NCI-H82 treated with DMSO at 0.1 percent for 48 hours (cell line): ENCODE results near the gene POLN.

Experiments
- DNase-seq: peaks from one replicate; lab custom pipeline; 2025; ENCODE audit not compliant: unreplicated experiment; lab: John Stamatoyannopoulos, UW

POLN gene

DNA sequence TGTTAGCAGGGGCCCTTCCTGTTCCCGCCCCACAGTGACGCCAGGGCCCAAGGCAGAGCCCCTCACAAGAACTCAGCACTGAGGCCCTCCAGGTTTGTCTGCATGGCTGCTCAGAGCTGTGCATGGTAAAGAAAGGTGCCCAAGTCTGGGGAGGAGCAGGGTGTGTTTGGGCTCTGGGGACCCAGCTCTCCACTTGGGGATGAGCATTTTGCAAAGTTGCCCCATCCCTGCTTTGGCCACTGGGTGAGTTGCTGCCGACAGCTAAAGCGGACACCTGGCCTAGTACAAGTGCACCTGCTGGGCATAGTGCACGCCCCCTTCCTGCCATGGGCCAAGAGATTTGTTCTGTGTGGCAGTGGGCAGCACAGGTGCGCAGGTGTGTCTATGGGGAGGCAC lies 22.0 kb upstream of the POLN start:
- no peak for DNase-seq

DNA sequence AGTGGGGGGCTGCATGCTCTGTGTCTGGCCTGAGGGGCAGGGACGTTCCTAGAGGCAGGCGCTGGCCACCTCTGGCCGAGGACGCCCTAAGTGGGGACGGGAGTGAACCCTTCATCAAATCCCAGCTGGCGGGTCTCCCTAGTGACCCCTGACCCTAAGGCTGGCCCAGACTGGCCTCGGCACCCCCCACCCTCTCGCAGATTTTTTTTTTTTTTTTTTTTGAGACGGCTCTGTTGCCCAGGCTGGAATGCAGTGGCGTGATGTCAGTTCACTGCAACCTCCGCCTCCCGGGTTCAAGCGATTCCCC lies 21.0 kb upstream of the POLN start:
- no peak for DNase-seq

DNA sequence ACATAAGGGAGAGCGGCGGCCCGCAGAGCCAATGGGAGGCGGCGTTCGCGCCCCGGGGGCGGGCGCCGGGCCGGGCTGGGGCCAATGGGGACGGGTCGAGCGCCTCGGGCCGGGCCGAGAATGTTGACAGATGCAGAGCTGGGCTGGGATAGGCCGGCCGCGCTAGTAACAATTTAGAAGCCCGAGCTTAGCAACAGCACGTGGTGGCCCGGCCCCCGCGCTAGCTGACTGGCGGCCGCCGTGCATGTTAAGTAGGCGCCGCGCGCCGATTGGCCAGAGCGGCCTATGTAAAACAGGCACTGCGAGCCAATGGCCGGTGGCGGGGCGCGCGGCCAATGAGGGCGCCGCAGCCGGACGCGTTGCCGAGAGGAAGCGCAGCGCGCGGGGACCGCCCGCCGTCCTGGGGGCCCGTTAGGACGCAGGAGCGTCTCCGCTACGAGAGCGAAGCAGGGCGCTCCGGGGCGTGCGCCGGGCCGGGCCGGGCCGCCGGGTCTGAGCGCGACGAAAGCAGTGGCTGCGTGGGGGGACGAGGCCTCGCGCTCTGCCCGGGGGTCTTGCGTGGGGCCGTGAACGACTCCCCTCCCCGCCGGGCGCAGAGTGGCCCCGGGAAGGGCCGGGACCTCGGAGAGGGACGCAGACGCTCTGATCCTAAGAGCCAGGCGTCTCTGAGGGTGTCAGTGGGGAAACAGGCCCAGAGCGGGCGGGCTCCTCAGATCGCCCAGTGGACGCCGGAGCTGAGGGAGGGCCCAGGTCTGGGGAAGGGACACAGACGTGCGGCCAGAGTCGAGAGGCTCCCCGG lies 20.4 kb upstream of the POLN start:
- DNase-seq: peak; percentile 86

DNA sequence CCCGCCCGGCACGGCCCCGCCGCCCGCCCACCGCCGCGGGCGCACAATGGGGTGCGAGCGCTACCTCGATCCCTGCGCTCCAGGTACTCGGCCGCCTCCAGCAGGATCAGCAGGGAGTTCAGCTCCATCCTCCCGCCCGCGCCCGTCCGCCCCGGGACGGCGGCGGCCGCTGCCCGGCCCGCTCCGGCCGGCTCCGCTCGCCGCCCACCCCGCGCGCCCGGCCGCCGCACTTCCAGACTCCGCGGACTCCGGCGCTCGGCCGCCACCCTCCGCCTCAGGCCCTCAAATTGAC lies 19.9 kb upstream of the POLN start, which contains the start of gene MXD4:
Gene MXD4 (minus strand): TSS at position 257 of the 292 bp plus-strand sequence. CDS start 129 bp downstream, at position 128.
- DNase-seq: no peak

DNA sequence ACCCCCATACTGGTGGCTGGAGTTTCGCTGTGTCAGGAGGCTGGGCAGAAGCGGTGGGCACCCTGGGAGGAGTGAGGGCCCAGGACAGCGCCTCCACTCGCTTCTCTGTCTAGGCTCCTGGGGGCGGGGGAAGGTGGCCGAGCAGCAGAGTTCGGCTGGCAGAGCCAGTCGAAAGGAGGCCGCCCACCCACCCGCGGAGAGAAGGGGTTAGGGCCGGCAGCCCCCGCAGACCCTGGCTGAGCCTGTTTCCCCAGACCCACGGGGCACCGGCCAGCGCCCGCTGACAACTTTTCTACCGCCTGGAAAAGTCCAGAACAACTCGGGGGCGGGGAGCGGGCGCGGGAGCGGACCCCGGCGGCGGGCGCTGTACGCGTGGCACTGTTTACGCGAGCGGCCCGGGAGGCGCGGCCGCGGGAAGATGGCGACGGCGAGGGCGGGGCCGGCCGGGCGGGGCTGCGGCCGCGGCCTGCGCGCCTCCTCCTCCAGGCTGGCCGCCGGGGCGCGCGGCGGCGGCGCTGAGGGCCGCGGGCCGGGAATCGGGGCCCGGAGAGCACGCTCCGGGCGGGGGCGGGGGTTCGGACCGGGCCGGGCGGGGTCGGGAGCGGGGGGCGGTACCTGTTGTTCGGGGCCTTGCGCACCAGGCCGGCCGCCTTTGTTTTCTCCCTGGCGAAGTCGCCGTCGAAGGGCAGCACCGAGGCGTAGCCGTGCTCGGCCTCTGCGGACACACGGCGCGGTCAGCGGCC lies 19.4 kb upstream of the POLN start:
- DNase-seq: no peak

DNA sequence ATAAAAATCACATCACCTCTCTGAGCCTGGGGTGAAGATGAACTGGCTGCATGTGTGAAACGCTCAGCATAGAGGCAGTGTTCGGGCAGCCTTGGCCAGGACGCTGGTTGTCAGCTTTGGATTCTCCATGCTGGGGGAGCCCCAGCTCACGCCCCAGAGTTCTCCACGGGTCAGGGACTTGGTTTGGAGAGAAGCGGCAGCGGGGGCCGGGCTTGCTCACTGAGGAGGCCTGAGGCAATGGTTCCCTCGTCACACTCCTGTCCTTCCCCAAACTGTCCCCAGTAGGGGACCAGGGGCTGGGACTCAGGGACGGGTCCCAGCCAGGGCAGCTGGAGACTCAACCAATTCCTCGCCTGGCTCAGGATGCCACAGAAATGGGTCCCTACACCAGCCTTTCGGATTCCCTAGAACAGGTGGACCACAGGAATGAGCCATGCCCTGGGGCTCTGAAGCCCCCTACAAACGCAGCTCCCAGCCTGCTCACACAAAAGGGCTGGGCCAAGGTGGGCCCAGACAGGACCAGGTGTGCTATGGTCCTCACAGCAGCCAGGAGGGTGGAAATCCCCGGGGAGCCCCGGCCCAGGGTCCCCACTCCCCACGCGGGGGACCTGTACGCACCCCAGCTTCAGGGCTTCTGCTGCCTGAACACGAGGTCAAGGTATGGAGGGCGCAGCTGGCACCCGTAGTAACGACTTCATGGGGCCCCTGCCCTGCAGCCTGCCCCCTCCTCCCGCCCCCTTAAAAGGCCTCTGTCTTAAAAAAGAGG lies 18.6 kb upstream of the POLN start:
- no peak for DNase-seq

DNA sequence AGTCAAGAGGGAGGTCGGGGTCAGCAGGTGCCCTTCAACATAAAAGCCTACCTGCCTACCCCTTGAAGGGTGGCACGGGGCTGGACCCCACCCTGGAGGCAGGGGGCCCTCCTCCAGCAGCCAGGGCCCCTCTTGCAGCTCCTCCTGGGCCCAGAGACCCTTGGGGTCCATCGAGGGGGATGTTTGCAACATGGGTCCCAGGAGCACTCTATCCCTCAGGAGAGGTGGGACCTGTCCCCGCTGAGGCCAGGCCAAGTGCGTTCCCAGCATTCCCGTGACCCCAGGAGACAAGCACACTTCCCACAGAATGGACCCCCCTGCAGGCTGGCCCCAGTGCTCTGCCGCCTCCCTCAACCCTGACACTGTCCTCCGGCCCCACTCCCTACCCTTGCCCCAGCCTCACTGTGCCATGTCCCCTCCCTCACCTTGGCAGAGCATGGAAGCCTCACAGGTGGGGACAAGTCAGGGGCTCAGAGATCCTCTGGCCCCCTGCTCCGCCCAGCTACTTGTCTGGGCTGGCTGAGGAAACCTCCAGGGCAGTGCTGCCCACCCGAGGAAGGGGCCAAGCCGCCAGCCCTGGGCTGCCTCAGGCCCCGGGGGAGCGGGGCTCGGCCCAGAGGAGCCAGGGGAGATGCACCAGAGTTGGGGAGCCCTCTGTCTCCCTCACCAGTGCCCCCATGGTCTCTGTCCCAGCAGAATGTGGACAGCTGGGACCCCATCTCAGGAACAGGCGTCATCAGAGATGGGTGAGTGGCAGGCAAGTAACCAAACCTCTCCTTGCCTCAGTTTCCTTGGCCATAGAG lies 17.8 kb upstream of the POLN start:
- DNase-seq: no peak

DNA sequence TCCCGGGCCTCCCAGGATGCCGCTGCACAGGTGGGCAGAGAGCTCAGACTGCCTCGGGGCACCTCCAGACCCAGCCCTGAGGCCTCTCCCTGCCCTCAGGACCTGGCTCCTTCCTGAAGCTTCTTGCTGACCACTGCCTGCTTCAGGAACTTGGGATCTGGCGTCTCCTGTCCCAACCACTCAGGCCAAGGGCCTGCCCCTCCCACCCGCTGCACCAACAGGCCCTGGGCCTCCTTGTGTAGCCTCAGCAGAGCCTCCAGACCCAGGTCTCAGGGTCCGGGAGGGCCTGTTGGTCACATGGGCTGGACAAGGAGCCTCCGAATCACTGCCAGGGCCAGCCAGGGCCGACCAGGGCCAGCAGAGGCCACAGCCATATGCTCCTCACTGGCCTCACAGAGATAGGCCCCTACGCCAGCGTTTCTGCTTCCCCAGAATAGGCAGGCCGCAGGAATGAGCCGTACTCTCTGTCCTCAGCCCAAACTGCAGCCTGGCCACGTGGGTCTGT lies 17.2 kb upstream of the POLN start:
- no peak for DNase-seq

DNA sequence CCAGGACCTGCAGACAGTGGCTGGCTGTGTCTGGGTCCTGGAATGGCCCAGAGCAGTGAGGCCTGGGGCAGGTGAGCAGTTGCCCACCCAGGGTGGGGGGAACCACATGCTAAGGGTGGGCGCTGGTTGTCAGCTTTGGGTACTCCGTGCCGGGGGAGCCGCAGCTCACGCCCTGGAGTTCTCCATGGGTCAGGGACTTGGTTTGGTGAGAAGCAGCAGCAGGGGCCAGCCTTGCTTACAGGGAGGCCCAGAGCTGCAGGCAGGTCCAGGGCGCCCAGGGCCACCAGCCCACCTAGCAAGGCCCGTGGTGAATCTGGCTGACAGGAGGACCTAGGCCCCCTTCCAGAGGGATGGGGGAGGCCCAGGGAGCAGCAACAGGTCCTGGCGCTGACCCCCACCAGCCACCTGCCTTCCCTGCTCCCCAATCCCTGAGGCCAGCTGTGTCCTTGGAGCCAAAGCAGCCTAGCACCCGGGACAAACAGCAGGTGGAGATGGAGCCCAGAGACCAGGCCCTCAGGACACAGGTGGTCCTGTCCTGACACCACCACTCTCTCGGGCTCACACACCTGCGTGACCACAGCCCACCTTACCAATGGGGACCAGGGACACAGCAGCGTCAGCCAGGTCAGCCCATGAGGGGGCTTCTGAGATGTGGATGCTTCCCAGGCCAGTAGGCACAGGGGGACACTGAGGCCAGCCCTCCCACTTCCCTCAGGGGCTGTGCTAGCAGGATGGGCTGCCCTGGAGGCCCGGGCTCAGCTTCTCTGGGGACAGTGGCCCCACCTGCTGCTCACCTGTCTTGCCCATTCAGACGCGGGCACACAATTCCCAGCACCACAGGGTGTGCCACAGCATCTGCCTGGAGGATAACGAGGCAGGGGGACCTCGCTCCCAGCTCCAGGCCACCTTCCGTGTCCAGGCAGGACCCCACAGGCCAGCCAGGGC lies 16.4 kb upstream of the POLN start:
- no peak for DNase-seq

DNA sequence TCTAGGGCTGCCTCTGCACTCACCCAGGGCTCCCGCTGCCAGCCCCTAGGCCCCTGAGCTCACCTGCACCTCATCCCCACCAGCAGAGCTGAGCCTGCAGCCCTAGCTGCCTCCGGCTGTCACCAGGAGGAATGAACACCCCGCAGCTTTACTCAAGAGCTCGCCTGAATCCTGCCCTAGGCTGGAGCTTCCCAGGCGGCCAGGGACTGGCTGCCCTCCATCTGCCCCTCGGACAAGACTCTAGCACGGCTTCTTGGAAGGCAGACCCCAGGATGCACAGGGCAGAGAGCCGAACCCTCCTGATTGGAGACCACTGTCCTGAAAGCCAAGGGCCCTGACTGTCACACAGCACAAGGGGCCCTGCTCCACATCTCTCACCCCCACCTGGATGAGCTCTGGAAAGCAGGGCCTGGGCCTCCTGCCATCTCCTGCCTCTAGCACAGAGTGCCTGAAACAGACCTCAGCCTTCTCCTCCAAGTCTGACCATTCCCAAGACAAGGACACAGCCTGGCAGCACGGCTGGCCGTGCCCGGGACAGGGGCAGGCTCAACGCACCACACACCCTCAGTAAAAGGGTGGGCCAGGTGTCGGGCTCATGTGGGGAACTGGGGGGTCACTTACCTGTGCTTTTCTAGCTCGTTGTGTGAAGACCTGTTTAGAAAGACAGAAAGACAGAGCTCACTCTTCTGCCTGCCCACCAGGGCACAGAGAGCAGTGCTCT lies 15.6 kb upstream of the POLN start:
- no peak for DNase-seq

DNA sequence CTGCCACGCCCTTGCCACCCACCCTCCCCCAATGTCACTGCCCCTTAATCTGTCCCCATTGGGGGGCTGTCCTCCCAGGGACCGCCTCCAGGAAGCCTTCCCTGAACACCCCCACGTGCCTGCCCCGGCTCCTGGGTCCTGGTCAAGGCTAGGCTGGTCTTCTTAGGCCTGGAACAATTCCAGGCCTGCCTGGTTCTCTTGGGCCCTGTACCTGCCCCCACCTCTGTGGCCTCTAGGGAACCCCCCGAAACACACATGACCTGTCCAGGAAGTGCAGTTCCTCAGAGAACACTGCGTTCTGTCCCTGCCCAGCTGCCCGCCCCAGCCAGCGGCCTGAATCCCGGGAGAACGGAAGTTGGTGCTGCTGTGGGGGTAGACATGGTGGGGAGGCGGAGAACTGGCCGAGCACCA lies 14.9 kb upstream of the POLN start:
- no peak for DNase-seq

DNA sequence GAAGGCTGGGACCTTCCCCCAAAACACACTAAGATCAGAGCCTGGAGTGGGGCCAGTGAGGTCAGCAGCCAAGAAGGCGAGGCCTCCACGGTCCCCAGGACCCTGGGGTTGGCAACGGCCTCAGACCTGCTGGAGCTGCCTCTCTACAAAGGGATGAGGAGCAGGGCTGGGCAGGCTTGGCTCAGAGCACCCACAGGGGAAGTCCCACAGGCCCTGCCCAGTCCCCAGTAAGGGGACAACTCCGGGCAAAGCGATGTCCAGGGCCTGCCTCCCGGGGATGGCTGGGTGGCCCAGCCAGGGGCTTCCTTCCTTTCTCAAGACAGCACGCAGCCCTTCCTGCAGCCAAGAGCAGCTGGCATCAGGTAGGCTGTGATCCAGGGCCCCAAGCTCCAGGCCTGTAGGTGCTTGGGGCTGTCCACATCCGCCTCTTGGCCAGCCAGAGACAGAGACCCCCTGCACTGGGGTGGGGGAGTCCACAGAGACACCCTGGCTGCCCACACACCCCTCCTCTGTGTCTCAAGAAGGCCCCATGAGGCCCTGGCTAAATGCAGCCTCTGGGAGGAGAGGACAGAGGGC lies 14.3 kb upstream of the POLN start:
- no peak for DNase-seq

DNA sequence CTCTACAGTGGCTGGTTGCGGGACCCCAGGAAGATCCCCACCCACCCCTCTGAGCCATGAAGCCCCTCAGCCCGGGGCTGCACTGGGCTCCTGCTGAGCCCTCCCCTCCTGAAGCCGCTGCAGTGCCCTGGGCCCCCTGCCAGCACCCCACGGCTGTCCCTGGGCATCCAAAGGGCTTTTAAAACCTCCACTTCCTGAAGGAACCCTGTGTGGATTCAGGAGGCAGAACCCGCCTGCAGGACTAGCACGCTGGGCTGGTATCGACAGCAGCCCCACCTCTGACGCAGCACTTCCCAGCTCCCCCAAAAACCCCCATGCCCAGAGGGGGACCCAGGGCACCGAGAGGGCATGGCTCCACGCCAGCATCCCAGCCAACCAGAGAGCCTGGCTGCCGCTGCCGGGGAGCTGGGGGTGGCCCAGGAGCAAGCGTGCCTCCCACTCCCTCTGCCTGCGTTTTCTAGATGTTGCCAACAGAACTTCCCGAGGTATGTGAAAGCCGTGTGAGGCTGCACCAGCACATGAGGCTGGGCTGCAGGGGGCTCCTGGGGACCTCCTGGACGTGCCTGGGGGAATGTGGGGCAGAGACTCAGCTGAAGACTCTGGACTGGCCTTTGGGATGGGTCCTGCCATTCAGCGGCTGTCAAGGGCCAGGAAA lies 13.7 kb upstream of the POLN start:
- DNase-seq: no peak

DNA sequence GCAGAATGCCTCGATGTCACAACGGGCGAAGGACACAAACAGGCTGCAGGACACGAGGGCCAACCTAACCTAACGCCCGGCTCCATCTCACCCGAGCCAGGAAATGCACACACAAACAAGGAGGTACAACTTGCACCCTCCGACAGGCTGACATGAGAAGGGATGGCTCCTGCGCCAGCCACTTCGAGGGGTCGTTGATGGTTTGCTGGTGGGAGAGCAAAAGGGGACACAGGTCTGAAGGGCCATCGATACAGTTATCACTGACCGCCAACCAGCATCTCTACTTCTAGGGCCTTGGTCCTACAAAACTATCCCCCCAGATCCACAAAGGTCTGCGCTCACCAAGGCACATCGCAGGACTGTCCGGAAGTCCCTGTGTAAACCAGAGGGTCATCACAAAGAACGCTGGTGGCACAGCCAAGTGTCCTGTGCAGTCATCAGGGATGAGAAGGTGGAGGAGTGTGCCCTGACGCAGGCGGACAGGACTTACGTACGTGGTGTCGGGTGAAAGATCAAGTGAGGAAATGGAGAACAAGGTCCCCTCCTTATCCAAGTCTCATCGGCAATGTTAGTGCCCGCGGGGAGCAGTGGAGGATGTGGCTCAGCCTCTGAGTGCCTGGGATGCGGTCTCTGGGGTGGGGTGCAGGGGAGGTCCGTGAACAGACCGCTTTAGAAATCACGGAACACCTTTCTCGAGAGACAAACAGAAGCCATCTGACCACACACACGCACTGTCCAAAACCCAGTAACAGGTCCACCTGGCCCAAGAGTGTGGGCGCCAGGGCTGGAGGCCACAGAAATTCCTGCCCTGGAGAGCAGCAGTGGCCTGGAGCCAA lies 13.0 kb upstream of the POLN start:
- no peak for DNase-seq

DNA sequence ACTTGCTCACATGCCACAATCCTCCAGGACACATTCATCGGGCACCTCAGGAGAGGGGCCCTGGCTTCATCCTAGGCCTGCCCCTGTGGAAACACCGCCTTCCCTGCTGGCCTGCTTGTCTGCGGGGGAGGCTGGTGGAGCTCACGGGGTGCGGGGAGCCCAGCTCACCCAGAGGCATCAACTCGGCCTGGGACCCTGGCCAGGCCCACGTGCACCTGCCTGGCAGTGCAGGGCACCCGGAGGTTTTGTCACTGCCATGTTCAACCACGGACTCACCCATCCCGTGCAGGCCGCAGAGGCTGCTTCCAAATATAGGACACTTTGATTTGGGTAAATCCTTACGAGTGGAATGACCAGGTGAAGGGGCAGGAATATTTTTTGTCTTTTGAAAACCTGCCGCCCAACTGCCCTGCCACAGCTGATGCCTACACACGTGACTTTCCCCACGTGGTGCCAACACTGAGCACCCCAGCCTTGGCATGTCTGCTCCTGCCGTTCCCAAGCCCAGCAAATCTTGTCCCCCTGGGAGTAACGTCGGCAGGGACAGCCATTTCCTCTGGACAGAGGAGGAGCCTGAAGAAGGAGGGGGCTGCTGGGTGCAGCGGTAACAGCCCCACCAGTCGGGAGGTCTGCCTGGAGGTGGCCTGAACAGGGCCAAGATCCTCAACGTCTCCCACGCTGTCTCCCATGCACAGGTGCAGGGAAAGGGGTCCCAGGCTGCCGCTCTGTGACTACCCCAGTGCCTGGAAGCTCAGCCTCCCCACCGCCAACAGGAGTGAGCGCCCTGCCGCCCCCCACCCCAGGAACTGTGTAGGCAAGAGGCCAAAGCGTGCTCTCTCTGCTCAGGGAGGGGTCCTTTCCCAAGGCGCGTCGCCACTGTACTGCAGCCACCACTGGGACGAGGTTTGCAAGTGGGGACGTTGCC lies 11.5 kb upstream of the POLN start:
- no peak for DNase-seq

DNA sequence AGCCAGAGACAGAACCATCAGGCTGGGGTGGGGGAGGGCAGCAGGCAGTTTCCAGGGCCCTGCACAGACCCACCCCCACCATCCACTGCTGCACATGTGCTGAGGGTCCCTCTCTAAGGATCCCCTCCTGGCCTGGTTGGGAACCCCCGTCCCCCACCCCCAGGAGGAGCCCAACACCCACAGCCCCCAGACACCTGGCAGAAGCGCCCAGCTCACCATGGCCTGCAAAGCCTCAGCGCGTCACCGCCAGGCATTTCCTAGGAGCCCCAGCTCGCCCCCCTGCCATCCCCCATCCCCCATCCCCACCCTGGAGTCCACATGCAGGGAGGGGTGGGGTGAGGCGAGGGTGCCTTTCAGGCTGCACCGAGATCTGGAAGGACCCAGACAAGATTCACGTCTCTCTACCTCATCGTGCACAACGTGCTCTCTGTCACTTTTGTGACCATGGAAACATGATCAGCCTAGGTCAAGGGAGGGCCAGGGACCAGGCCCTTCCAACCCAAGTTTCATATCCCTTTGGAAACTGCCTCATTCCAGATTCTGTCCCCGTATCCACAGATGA lies 10.7 kb upstream of the POLN start:
- no peak for DNase-seq
